DOHH2 (cell line): ENCODE results near the gene MAOA.

ENCODE experiments used
- H3F3A ChIP-seq: fragments of 200-600 bp; sonication (generic), shearing (Covaris generic); 2 replicates; pipeline ENCODE4 v1.6.0; 2016; ENCODE audit warnings: antibody characterized with exemption, mild to moderate bottlenecking; ENCODE audit not compliant: control insufficient read depth, insufficient read depth
- H3K27ac ChIP-seq: fragments of 200-600 bp; sonication (generic); 2 replicates; pipeline ENCODE4 v1.5.1; 2014; ENCODE audit warnings: low read depth, mild to moderate bottlenecking, low read length, moderate library complexity
- H3K27me3 ChIP-seq: fragments of 200-600 bp; sonication (generic); 2 replicates; pipeline ENCODE4 v1.6.1; 2014; ENCODE audit warnings: mild to moderate bottlenecking, low read length, mixed read lengths; ENCODE audit not compliant: control insufficient read depth
- H3K36me3 ChIP-seq: fragments of 200-600 bp; sonication (generic); 2 replicates; pipeline ENCODE4 v1.6.1; 2014; ENCODE audit warnings: mild to moderate bottlenecking, low read length, moderate library complexity, mixed read lengths; ENCODE audit not compliant: control insufficient read depth
- H3K4me1 ChIP-seq: fragments of 200-600 bp; sonication (generic); 2 replicates; pipeline ENCODE4 v1.6.1; 2014; ENCODE audit warnings: mild to moderate bottlenecking, low read length, mixed read lengths; ENCODE audit not compliant: control insufficient read depth
- H3K4me2 ChIP-seq: fragments of 200-600 bp; sonication (generic); 2 replicates; pipeline ENCODE4 v1.6.0; 2014; ENCODE audit warnings: mild to moderate bottlenecking, low read length, moderate library complexity
- H3K4me3 ChIP-seq: fragments of 200-600 bp; sonication (generic); 2 replicates; pipeline ENCODE4 v1.5.1; 2014; ENCODE audit warnings: mild to moderate bottlenecking, low read length, mixed read lengths
- H3K79me2 ChIP-seq: fragments of 200-600 bp; sonication (generic); 2 replicates; pipeline ENCODE4 v1.6.1; 2014; ENCODE audit warnings: mild to moderate bottlenecking, low read length, mixed read lengths; ENCODE audit not compliant: control insufficient read depth
- H3K9me2 ChIP-seq: fragments of 200-600 bp; sonication (generic); replicated peaks from 2 replicates; pipeline ENCODE4 v1.6.1; 2014; ENCODE audit warnings: mild to moderate bottlenecking, low read length, mixed read lengths; ENCODE audit not compliant: control insufficient read depth
- H3K9me3 ChIP-seq: fragments of 200-600 bp; sonication (generic); 2 replicates; pipeline ENCODE4 v1.6.1; 2014; ENCODE audit warnings: antibody characterized with exemption, low read length, mixed read lengths; ENCODE audit not compliant: control insufficient read depth, insufficient read depth
- H4K20me1 ChIP-seq: fragments of 200-600 bp; sonication (generic); 2 replicates; pipeline ENCODE4 v1.6.0; 2014; ENCODE audit warnings: low read depth, mild to moderate bottlenecking, antibody characterized with exemption, low read length, moderate library complexity; ENCODE audit not compliant: control insufficient read depth, insufficient read depth
- EZH2phosphoT487 ChIP-seq: fragments of 200-600 bp; sonication (generic); IDR thresholded peaks from 2 replicates; pipeline ENCODE4 v1.6.1; 2017; ENCODE audit warnings: borderline replicate concordance, mild to moderate bottlenecking, antibody characterized with exemption, low read length, moderate library complexity, mixed read lengths
- TF ChIP-seq, protein P1 (sequence below): fragments of 200-600 bp; sonication (generic); IDR thresholded peaks from one replicate; pipeline ENCODE4 v1.5.1; 2014; ENCODE audit warnings: antibody characterized with exemption, mild to moderate bottlenecking, low read depth, low read length; ENCODE audit not compliant: poor library complexity, severe bottlenecking

MAOA gene

DNA sequence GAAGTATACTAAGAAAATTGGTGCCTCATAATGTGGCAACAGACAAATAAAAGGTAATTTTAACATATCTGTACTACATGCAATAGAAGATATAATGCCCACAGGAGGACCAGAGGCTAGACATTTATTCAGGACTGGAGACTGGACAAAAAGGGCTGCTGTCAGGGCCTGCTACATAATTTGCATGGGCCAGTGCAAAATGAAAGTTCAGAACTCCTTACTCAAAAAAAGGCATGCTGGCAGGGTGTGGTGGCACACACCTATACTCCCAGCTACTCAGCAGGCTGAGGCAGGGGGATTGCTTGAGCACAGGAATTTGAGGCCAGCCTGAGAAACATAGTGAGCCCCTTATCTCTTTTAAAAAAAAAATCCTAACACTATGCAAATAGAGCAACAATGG lies 12.4 kb upstream of the MAOA start:
- Histone ChIP-seq H3K9me3 (no peaks in the 10 kb centered on the region), H3K4me3 (no peak overlapping the region), H3K27me3 (no peaks in the 10 kb centered on the region), H4K20me1 (no peaks in the 10 kb centered on the region), H3K9me2 (no peaks in the 10 kb centered on the region), H3K79me2 (no peaks in the 10 kb centered on the region), H3K4me1 (no peaks in the 10 kb centered on the region), H3K27ac (no peak overlapping the region), H3F3A (no peaks in the 10 kb centered on the region), H3K36me3 (no peaks in the 10 kb centered on the region), H3K4me2 (no peak overlapping the region)
- TF ChIP-seq, protein P1, sequence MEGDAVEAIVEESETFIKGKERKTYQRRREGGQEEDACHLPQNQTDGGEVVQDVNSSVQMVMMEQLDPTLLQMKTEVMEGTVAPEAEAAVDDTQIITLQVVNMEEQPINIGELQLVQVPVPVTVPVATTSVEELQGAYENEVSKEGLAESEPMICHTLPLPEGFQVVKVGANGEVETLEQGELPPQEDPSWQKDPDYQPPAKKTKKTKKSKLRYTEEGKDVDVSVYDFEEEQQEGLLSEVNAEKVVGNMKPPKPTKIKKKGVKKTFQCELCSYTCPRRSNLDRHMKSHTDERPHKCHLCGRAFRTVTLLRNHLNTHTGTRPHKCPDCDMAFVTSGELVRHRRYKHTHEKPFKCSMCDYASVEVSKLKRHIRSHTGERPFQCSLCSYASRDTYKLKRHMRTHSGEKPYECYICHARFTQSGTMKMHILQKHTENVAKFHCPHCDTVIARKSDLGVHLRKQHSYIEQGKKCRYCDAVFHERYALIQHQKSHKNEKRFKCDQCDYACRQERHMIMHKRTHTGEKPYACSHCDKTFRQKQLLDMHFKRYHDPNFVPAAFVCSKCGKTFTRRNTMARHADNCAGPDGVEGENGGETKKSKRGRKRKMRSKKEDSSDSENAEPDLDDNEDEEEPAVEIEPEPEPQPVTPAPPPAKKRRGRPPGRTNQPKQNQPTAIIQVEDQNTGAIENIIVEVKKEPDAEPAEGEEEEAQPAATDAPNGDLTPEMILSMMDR, result no peak
- no peak for TF ChIP-seq EZH2phosphoT487

- no peaks in the 10 kb centered on the region for H3K4me1 ChIP-seq
- H3K36me3 ChIP-seq, result no peaks in the 10 kb centered on the region
- H3K9me2 ChIP-seq, result no peaks in the 10 kb centered on the region
- no peaks in the 10 kb centered on the region for H3K9me3 ChIP-seq
- H3K27ac ChIP-seq, result no peak overlapping the region
- H4K20me1 ChIP-seq, result no peaks in the 10 kb centered on the region
- no peaks in the 10 kb centered on the region for H3F3A ChIP-seq
- no peak overlapping the region for H3K4me3 ChIP-seq
- TF ChIP-seq, protein P1, result no peak
- no peak for TF ChIP-seq EZH2phosphoT487
- H3K27me3 ChIP-seq, result no peaks in the 10 kb centered on the region
- no peaks in the 10 kb centered on the region for H3K79me2 ChIP-seq
- H3K4me2 ChIP-seq, result no peak overlapping the region
Observed at GRCh38 chrX:43644124-43644701, 11.9 kb upstream of the MAOA start.

DNA sequence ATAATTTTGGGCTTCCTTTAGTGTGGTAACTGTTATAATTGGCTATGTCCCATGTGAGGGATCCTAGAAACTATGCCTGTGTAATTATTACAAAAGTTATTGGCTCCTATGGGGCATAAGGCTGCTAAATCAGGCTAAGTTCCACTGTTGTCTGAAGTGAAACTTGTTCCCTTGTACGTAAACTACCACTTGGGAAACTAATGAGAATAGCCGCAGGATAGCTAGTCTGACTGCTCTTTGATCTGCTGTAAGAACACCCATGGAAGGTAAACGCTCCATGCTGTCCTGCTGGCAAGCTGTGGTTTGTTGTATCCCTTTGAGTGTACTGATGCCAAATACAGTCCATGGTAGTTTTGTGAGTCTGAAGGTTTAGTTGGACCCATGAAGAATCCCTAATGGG lies 9.3 kb upstream of the MAOA start:
- Histone ChIP-seq H3K27me3 (no peaks in the 10 kb centered on the region), H4K20me1 (no peaks in the 10 kb centered on the region), H3K9me2 (no peaks in the 10 kb centered on the region), H3K4me2 (no peak overlapping the region), H3K36me3 (no peaks in the 10 kb centered on the region), H3K27ac (no peak overlapping the region), H3K9me3 (no peaks in the 10 kb centered on the region), H3K4me3 (no peak overlapping the region), H3K79me2 (no peaks in the 10 kb centered on the region), H3F3A (no peaks in the 10 kb centered on the region), H3K4me1 (no peaks in the 10 kb centered on the region)
- TF ChIP-seq, protein P1, result no peak
- no peak for TF ChIP-seq EZH2phosphoT487
